ENCODE results near the gene KCNE2.
A peak's percentile ranks its signal among the peaks of the same experiment; 100 is the strongest.

GRCh38 chr21:34367320-34367935 is 3.6 kb downstream of the KCNE2 start:
- TF ChIP-seq TAF1 (conservative IDR thresholded peaks at IDR 0.05) (no peak), RXRA (IDR thresholded peaks at IDR 0.05) (no peak), RAD21 (IDR thresholded peaks at IDR 0.05) (peak; percentile 72 to 78), YY1 (IDR thresholded peaks at IDR 0.05) (no peak), FOXA1 (IDR thresholded peaks at IDR 0.05) (no peak), SP1 (IDR thresholded peaks at IDR 0.05) (no peak), ZBTB33 (IDR thresholded peaks at IDR 0.05) (no peak), GABPA (IDR thresholded peaks at IDR 0.05 in 1 of 2, conservative IDR thresholded peaks at IDR 0.05 in 1 of 2) (no peak), EGR1 (IDR thresholded peaks at IDR 0.05; ENCODE audit: low read depth in 2 of 2) (no peak)
- TF ChIP-seq, protein P1, sequence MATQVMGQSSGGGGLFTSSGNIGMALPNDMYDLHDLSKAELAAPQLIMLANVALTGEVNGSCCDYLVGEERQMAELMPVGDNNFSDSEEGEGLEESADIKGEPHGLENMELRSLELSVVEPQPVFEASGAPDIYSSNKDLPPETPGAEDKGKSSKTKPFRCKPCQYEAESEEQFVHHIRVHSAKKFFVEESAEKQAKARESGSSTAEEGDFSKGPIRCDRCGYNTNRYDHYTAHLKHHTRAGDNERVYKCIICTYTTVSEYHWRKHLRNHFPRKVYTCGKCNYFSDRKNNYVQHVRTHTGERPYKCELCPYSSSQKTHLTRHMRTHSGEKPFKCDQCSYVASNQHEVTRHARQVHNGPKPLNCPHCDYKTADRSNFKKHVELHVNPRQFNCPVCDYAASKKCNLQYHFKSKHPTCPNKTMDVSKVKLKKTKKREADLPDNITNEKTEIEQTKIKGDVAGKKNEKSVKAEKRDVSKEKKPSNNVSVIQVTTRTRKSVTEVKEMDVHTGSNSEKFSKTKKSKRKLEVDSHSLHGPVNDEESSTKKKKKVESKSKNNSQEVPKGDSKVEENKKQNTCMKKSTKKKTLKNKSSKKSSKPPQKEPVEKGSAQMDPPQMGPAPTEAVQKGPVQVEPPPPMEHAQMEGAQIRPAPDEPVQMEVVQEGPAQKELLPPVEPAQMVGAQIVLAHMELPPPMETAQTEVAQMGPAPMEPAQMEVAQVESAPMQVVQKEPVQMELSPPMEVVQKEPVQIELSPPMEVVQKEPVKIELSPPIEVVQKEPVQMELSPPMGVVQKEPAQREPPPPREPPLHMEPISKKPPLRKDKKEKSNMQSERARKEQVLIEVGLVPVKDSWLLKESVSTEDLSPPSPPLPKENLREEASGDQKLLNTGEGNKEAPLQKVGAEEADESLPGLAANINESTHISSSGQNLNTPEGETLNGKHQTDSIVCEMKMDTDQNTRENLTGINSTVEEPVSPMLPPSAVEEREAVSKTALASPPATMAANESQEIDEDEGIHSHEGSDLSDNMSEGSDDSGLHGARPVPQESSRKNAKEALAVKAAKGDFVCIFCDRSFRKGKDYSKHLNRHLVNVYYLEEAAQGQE (IDR thresholded peaks at IDR 0.05): no peak
- TF ChIP-seq, protein P2, sequence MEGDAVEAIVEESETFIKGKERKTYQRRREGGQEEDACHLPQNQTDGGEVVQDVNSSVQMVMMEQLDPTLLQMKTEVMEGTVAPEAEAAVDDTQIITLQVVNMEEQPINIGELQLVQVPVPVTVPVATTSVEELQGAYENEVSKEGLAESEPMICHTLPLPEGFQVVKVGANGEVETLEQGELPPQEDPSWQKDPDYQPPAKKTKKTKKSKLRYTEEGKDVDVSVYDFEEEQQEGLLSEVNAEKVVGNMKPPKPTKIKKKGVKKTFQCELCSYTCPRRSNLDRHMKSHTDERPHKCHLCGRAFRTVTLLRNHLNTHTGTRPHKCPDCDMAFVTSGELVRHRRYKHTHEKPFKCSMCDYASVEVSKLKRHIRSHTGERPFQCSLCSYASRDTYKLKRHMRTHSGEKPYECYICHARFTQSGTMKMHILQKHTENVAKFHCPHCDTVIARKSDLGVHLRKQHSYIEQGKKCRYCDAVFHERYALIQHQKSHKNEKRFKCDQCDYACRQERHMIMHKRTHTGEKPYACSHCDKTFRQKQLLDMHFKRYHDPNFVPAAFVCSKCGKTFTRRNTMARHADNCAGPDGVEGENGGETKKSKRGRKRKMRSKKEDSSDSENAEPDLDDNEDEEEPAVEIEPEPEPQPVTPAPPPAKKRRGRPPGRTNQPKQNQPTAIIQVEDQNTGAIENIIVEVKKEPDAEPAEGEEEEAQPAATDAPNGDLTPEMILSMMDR (IDR thresholded peaks at IDR 0.05; ENCODE audit: low read depth, low read length, missing input control): peak; percentile 63
- TF ChIP-seq, protein P3, sequence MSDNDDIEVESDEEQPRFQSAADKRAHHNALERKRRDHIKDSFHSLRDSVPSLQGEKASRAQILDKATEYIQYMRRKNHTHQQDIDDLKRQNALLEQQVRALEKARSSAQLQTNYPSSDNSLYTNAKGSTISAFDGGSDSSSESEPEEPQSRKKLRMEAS (IDR thresholded peaks at IDR 0.05): no peak
